NT2/D1 (cell line): Measurements from ENCODE around the gene FIGNL2.

ENCODE experiments used
- SUZ12 ChIP-seq: IDR thresholded peaks from 2 replicates; pipeline ENCODE4 v1.6.1; 2011; ENCODE audit not compliant: insufficient read length, insufficient read depth; ENCODE audit errors: extremely low read depth
- YY1 ChIP-seq: IDR thresholded peaks from 2 replicates; pipeline ENCODE4 v1.6.1; 2011; ENCODE audit not compliant: insufficient read length, insufficient read depth

GRCh38 chr12:51798501-51798900, 50.0 kb downstream of the FIGNL2 start:
- TF ChIP-seq YY1 = no peak
- TF ChIP-seq SUZ12 = no peak
